Measurements from ENCODE around the gene HS6ST2. TPM values are rescaled to one million over a fixed set of nuclear protein-coding genes. Genes with fewer than 3 reads are reported as not detected.

HS6ST2 gene
- total RNA-seq, 2 donors from 2014 or later: 0.32 to 0.43 TPM

GRCh38 chrX:132815643-132816042 lies 142.8 kb downstream of the HS6ST2 start:
- no peak for DNase-seq (ENCODE audit: low spot score)
- intact Hi-C loops (cut with DNase I): no loop called here

- no peak for DNase-seq (ENCODE audit: low spot score)
- intact Hi-C loops (cut with DNase I): no loop called here
These were observed 147.3 kb downstream of the HS6ST2 start for GRCh38 chrX:132810964-132811712.

- DNase-seq (ENCODE audit: low spot score): no peak
These were observed 147.9 kb downstream of the HS6ST2 start for GRCh38 chrX:132810488-132810887.

GRCh38 chrX:132809581-132809980 lies 148.8 kb downstream of the HS6ST2 start:
- intact Hi-C loops (cut with DNase I): no loop called here
- DNase-seq (ENCODE audit: low spot score): no peak

More at GRCh38 chrX:132810488-132810887, 147.9 kb downstream of the HS6ST2 start:
- intact Hi-C loops (cut with DNase I): no loop called here

- no peak for DNase-seq (ENCODE audit: low spot score)
- intact Hi-C loops (cut with DNase I): no loop called here
These were observed 150.9 kb downstream of the HS6ST2 start for GRCh38 chrX:132807411-132808030.

- intact Hi-C loops (cut with DNase I): no loop called here
- no peak for DNase-seq (ENCODE audit: low spot score)
These were observed 156.4 kb downstream of the HS6ST2 start for GRCh38 chrX:132802033-132802432.

GRCh38 chrX:132795181-132795580 lies 163.2 kb downstream of the HS6ST2 start:
- no peak for DNase-seq (ENCODE audit: low spot score)
- intact Hi-C loops (cut with DNase I): no loop called here

GRCh38 chrX:132791714-132792113 lies 166.7 kb downstream of the HS6ST2 start:
- intact Hi-C loops (cut with DNase I): no loop called here
- no peak for DNase-seq (ENCODE audit: low spot score)

GRCh38 chrX:132790329-132790728 lies 168.1 kb downstream of the HS6ST2 start:
- intact Hi-C loops (cut with DNase I): no loop called here
- no peak for DNase-seq (ENCODE audit: low spot score)

- intact Hi-C loops (cut with DNase I): no loop called here
These were observed 172.2 kb downstream of the HS6ST2 start for GRCh38 chrX:132786217-132786616.

GRCh38 chrX:132778917-132779316 lies 179.5 kb downstream of the HS6ST2 start:
- DNase-seq (ENCODE audit: low spot score): no peak
- intact Hi-C loops (cut with DNase I): no loop called here

More at GRCh38 chrX:132786217-132786616, 172.2 kb downstream of the HS6ST2 start:
- DNase-seq (ENCODE audit: low spot score): no peak

- intact Hi-C loops (cut with DNase I): no loop called here
- DNase-seq (ENCODE audit: low spot score): no peak
These were observed 181.8 kb downstream of the HS6ST2 start for GRCh38 chrX:132776486-132777210.

- intact Hi-C loops (cut with DNase I): no loop called here
- DNase-seq (ENCODE audit: low spot score): no peak
These were observed 183.1 kb downstream of the HS6ST2 start for GRCh38 chrX:132775263-132775823.

- no peak for DNase-seq (ENCODE audit: low spot score)
- intact Hi-C loops (cut with DNase I): no loop called here
These were observed 184.3 kb downstream of the HS6ST2 start for GRCh38 chrX:132774010-132774714.

- intact Hi-C loops (cut with DNase I): no loop called here
- DNase-seq (ENCODE audit: low spot score): no peak
These were observed 188.8 kb downstream of the HS6ST2 start for GRCh38 chrX:132769609-132770008.

- intact Hi-C loops (cut with DNase I): no loop called here
These were observed 192.0 kb downstream of the HS6ST2 start for GRCh38 chrX:132766452-132766851.

GRCh38 chrX:132763528-132763927 lies 194.9 kb downstream of the HS6ST2 start:
- intact Hi-C loops (cut with DNase I): no loop called here
- DNase-seq (ENCODE audit: low spot score): no peak

More at GRCh38 chrX:132766452-132766851, 192.0 kb downstream of the HS6ST2 start:
- no peak for DNase-seq (ENCODE audit: low spot score)

- no peak for DNase-seq (ENCODE audit: low spot score)
- intact Hi-C loops (cut with DNase I): no loop called here
These were observed 199.7 kb downstream of the HS6ST2 start for GRCh38 chrX:132758759-132759158.

- no peak for DNase-seq (ENCODE audit: low spot score)
- intact Hi-C loops (cut with DNase I): no loop called here
These were observed 201.3 kb downstream of the HS6ST2 start for GRCh38 chrX:132757066-132757623.

Measured in posterior vena cava (tissue), 2 donors.